HEK293T (cell line): Measurements from ENCODE around the gene PLA2G4D.

Experiments used
- CTCF ChIA-PET: fragments of 350-600 bp; formaldehyde crosslinking; extraction: SDS; loops from one replicate; lab custom pipeline; 2021; ENCODE audit warnings: antibody characterized with exemption, inconsistent platforms; lab: Yijun Ruan, JAX
- POLR2A ChIA-PET: fragments of 350-600 bp; formaldehyde crosslinking; extraction: SDS; loops from one replicate; lab custom pipeline; 2020; ENCODE audit warnings: antibody characterized with exemption, inconsistent platforms; lab: Yijun Ruan, JAX
- DNase-seq: peaks from one replicate; pipeline ENCODE4 v3.0.0; 2012; ENCODE audit warnings: mixed read lengths; ENCODE audit errors: extremely low spot score
- ARNT ChIP-seq: fragments of 450-650 bp; IDR thresholded peaks from 2 replicates; pipeline ENCODE4 v1.6.1; 2017; ENCODE audit warnings: mild to moderate bottlenecking
- BHLHE40 ChIP-seq: fragments of 450-650 bp; IDR thresholded peaks from 2 replicates; pipeline ENCODE4 v1.6.1; 2016; ENCODE audit warnings: mild to moderate bottlenecking, moderate library complexity, borderline replicate concordance
- CTBP1 ChIP-seq: fragments of 450-650 bp; IDR thresholded peaks from 2 replicates; pipeline ENCODE4 v1.6.1; 2016; ENCODE audit warnings: borderline replicate concordance
- ELF4 ChIP-seq: fragments of 450-650 bp; IDR thresholded peaks from 2 replicates; pipeline ENCODE4 v1.6.1; 2017; ENCODE audit warnings: antibody characterized with exemption
- FOXA1 ChIP-seq: fragments of 450-650 bp; IDR thresholded peaks from 2 replicates; pipeline ENCODE4 v1.6.1; 2016; ENCODE audit warnings: mild to moderate bottlenecking
- FOXK2 ChIP-seq: fragments of 450-650 bp; IDR thresholded peaks from 2 replicates; pipeline ENCODE4 v1.6.1; 2016; ENCODE audit warnings: mild to moderate bottlenecking
- FOXM1 ChIP-seq: fragments of 450-650 bp; IDR thresholded peaks from 2 replicates; pipeline ENCODE4 v1.6.1; 2017; ENCODE audit warnings: mild to moderate bottlenecking, borderline replicate concordance
- HDGF ChIP-seq: fragments of 450-650 bp; IDR thresholded peaks from 2 replicates; pipeline ENCODE4 v1.6.1; 2017; ENCODE audit warnings: antibody characterized with exemption, borderline replicate concordance
- L3MBTL2 ChIP-seq: fragments of 450-650 bp; conservative IDR thresholded peaks from 2 replicates; pipeline ENCODE4 v1.6.1; 2016; ENCODE audit warnings: mild to moderate bottlenecking
- LEF1 ChIP-seq: fragments of 450-650 bp; IDR thresholded peaks from 2 replicates; pipeline ENCODE4 v1.6.1; 2017; ENCODE audit warnings: mild to moderate bottlenecking, borderline replicate concordance
- NFRKB ChIP-seq: fragments of 450-650 bp; IDR thresholded peaks from 2 replicates; pipeline ENCODE4 v1.6.1; 2016; ENCODE audit warnings: mild to moderate bottlenecking, moderate library complexity
- PKNOX1 ChIP-seq: fragments of 450-650 bp; IDR thresholded peaks from 2 replicates; pipeline ENCODE4 v1.6.1; 2016
- SP1 ChIP-seq: fragments of 450-650 bp; IDR thresholded peaks from 2 replicates; pipeline ENCODE4 v1.6.1; 2017
- SUZ12 ChIP-seq: fragments of 450-650 bp; IDR thresholded peaks from 2 replicates; pipeline ENCODE4 v1.6.1; 2016; ENCODE audit warnings: mild to moderate bottlenecking
- TARDBP ChIP-seq: fragments of 450-650 bp; IDR thresholded peaks from 2 replicates; pipeline ENCODE4 v1.6.1; 2016
- ZNF384 ChIP-seq: fragments of 450-650 bp; IDR thresholded peaks from 2 replicates; pipeline ENCODE4 v1.6.1; 2016

PLA2G4D gene

GRCh38 chr15:42094512-42094963 is at the start of gene PLA2G4D:
PLA2G4D (minus strand) TSS chr15:42094562; CDS start chr15:42094459, 103 bp downstream.
- DNase-seq, result no peak
- ChIA-PET POLR2A (no interaction called here), CTCF (no interaction called here)
- TF ChIP-seq SP1 (no peak), ARNT (no peak), BHLHE40 (no peak), ELF4 (no peak), FOXA1 (no peak), CTBP1 (no peak), SUZ12 (no peak), FOXM1 (no peak), PKNOX1 (no peak), ZNF384 (no peak), NFRKB (no peak), L3MBTL2 (no peak), TARDBP (no peak), LEF1 (no peak), FOXK2 (no peak), HDGF (no peak)

GRCh38 chr15:42143356-42143755 is 49.0 kb upstream of the PLA2G4D start:
- ChIA-PET POLR2A (no interaction called here), CTCF (no interaction called here)
- TF ChIP-seq ARNT (no peak), L3MBTL2 (no peak), ZNF384 (no peak)
- no peak for DNase-seq

- no peak for DNase-seq
- ChIA-PET POLR2A (no interaction called here), CTCF (no interaction called here)
- TF ChIP-seq ELF4 (no peak), NFRKB (no peak), BHLHE40 (no peak), PKNOX1 (no peak), FOXK2 (no peak), L3MBTL2 (no peak), HDGF (no peak), SP1 (no peak), CTBP1 (no peak), ARNT (no peak), FOXM1 (no peak), TARDBP (no peak), FOXA1 (no peak), ZNF384 (no peak)
These were observed 47.7 kb upstream of the PLA2G4D start for GRCh38 chr15:42141795-42142667.

DNA sequence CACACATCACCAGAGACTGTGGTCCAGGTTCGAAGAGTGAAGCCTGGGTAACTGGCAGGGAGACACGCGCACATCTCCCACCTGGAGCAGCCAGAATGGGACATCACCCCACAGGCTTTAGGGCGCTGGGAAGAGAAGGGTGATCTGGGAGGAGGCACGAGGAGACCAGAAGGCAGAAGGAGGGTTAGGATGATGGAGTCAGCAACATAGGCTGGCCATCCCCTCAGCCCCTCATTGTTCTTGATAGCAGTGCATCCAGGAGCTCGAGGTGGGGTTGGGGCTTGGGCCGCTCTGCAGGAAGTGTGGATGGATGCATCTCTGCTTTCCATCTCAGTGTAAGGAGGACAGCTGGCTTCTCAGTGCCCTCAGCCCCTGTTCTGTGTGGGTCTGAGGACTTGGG is 46.9 kb upstream of the PLA2G4D start:
- no peak for TF ChIP-seq CTBP1
- TF ChIP-seq FOXK2, result no peak
- TF ChIP-seq LEF1, result no peak
- TF ChIP-seq SUZ12, result no peak
- TF ChIP-seq BHLHE40, result no peak
- TF ChIP-seq ELF4, result no peak
- no peak for TF ChIP-seq ZNF384
- no peak for TF ChIP-seq SP1
- TF ChIP-seq FOXM1, result no peak
- TF ChIP-seq FOXA1, result no peak
- no peak for TF ChIP-seq ARNT
- TF ChIP-seq PKNOX1, result no peak
- TF ChIP-seq HDGF, result no peak
- no peak for TF ChIP-seq L3MBTL2
- no peak for TF ChIP-seq NFRKB
- no peak for TF ChIP-seq TARDBP
- no peak for DNase-seq
- ChIA-PET CTCF (no interaction called here), POLR2A (no interaction called here)

- TF ChIP-seq L3MBTL2 (no peak), CTBP1 (no peak), NFRKB (no peak), SP1 (no peak), FOXM1 (no peak), ZNF384 (no peak), ARNT (no peak), ELF4 (no peak), FOXK2 (no peak), LEF1 (no peak), TARDBP (no peak), SUZ12 (no peak), FOXA1 (no peak), BHLHE40 (no peak), HDGF (no peak), PKNOX1 (no peak)
- CTCF ChIA-PET, result no interaction called here
- DNase-seq, result no peak
- POLR2A ChIA-PET, result no interaction called here
These were observed 46.2 kb upstream of the PLA2G4D start for GRCh38 chr15:42140383-42141070.
